Epidermal melanocyte (primary cell): ENCODE results near the gene TENT4A.
A peak's percentile ranks its signal among the peaks of the same experiment; 100 is the strongest.

Source experiments
- DNase-seq: peaks from one replicate; pipeline ENCODE4 v3.0.0; 2011; ENCODE audit warnings: low spot score; ENCODE audit not compliant: insufficient read length

Gene TENT4A

DNA sequence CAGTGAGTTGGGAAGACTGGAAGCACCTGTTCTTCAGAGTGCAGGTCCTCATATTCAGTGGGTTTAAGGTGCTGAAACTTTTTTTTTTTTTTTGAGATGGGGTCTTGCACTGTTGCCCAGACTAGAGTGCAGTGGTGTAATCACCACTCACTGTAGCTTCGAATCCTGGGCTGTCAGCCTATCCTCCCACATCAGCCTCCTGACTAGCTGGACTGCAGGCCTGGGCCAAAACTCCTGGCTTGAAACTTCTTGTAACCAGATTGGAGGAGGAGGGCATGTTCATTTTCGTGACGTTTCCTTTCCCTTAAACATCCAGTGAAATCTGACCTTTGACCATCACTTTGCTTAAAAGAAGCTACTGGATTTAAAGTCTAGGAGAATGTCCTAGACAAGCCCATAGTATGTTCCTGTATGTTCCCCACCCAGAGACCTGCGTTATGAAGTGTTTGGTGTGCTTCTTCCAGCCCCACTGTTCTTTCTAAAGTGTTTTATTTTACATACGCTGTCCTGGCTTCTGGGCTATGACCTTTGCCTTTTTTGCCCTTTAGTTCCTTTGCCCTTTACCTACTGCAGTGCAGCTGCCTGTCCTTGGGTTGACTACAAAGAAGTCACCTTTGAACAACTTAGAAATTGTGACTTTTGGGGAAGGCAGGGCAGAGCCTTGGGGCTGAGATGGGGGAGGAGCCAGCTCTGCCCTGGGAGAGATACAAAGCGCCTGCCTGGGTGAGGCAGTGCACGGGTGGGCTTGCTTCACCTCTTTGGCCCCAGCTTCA, 18.4 kb downstream of the TENT4A start:
- DNase-seq = no peak

DNA sequence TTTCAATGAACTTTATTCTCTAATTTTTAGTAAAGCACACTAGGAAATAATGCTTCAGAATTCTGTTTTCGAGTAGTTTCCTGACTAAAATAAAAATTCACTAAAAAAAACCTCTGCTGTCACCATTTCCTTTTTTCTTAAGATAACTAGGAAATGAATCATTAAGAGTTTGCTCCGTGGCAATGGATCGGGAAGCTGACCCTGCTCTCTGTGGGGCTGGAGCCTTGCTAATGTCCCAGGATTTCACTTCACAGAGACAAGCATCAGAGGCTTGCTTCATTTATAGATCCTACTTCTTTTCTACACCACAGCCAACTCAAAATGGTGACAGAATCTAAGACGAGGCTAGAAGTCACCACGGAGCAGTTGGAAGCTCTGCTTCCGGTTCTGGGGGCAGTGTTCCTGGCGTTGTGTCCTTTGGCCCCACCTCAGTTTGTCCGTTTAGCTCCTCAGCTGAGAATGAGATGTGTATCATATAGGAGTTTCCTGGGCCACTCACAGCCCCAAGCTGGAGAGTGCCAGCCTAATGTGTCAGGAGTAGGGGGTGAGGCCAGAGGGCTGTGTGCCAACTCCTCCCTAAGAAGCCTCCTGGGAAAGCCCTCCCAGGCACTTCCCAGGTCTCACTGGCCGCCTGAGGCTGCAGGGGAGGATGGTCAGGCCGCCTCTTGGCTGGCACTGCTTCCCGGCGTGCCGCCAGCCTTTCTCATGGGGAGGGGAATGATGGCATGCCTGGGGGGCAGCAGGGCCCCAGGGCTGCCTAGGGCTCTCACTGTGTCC, 19.6 kb downstream of the TENT4A start:
- DNase-seq = peak; percentile 38

DNA sequence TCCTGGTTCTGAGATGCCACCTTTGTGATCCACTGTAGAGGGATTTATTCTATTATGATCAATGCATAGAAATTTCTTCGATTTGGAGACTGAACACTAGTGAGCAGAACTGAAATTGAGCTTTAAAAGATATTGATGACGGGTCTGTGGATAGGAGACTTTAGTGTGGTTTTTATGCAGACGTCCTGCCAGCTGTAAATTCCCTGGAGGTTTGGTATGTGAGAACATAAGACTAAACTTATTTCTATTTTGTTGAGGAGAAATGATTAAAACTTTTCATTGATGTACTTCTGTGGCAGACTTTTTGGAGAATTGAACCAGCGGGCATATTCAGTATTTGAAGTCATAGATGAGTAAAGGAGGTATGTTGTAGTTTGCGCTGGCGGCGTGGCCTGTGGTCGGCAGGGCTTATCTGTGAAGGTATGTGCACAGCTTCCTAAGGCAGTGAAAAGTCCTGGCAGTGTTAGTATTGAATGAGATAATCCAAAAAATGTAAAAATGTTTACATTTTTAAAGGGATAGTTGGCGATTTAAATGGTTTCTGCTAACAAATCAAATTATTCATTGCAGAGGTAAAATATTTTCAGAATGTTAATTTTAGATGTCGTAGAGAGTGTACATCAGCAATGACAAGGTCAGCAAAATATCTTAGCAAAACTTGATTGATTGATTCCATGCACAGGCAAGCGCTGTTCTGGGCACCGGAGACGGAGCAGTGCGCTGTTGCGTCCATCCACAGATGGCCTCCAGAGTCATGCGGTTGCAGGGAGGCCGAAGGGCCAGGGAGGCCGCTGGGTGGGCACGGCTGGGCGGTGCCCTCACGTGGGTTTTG, 20.4 kb downstream of the TENT4A start:
- no peak for DNase-seq

DNA sequence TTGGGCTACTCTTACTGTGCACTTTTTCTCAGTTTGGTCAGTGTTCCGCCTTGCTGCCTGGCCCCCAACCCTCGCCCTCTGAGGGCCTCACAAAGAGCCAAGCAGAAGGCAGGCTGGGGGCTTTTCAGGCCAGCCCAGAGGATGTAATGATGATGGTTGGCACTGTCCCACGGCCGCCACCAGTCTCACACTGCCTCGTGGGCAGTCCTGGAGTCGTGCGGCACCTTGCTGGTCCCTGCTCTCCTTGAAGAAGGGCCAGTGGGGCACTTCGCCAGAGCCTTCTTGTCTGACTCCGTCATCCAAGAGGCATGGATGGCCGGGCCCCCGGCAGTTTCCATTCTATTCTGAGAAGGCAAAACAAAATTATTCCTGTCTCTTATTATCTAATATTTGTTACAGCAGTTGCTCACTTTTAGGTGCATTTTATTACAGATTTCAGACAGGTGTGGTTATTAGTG, 21.0 kb downstream of the TENT4A start:
- DNase-seq = no peak

DNA sequence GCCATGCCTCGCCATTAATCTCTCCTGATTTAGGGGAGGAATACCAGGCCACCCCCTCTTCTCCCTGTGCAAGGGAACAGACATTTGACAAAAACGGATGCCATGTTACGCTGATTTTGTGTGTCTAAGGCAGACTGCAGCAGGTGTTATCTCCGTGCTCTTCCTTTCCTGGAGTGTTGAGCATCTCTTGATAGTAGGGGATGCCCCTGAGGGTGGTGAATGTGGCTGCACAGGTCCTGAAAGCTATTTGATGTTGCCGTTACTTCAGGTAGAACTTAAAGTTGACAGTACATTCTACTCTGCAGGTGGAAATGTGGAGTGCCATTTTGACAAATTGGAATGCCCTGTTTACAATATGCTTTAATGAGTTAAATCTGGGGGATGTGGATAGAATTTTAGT, 21.5 kb downstream of the TENT4A start:
- no peak for DNase-seq

DNA sequence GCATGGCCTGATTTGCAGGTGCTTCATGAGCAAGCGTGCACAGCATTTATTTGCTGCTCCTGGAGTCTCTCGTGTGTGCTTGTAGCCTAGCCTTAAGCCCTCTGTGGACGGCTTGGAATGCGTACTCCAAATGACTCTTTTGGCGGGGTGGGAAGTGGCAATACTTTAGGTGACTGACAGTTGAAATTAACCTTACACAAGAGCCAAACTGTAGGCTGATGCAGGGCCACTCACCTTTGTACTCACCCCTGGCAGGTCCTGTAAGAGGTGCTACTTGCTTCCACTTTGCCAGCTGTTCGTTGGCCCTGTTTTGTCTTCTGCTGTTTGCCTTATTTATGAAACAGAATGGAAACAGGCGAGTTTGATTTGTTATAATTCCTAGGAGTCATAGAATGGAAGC, 22.9 kb downstream of the TENT4A start:
- DNase-seq = no peak

DNA sequence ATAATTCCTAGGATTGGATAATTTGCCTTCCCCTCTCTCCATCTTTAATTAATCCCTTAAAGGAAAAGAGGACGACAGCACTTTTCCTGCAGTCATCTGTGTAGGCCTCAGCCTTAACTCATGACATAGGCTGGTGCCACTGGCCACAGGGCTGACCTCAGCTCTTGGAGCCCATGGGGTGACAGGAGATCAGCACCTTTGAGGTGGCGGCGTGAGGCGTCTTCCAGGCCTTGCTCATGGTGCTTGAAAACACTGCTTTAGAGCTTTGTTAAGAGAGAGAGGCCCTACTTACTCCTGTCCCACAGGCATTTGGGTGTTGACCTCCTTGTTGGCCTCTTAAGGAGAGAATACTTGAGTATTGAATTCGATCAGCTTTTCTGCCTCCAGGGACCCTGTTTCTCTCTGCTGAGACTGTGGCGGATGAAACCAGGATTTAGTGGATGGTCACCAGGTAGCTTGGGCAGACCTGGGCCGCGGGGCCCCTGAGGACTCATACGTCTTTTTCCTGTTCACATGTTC, 23.4 kb downstream of the TENT4A start:
- DNase-seq = no peak

DNA sequence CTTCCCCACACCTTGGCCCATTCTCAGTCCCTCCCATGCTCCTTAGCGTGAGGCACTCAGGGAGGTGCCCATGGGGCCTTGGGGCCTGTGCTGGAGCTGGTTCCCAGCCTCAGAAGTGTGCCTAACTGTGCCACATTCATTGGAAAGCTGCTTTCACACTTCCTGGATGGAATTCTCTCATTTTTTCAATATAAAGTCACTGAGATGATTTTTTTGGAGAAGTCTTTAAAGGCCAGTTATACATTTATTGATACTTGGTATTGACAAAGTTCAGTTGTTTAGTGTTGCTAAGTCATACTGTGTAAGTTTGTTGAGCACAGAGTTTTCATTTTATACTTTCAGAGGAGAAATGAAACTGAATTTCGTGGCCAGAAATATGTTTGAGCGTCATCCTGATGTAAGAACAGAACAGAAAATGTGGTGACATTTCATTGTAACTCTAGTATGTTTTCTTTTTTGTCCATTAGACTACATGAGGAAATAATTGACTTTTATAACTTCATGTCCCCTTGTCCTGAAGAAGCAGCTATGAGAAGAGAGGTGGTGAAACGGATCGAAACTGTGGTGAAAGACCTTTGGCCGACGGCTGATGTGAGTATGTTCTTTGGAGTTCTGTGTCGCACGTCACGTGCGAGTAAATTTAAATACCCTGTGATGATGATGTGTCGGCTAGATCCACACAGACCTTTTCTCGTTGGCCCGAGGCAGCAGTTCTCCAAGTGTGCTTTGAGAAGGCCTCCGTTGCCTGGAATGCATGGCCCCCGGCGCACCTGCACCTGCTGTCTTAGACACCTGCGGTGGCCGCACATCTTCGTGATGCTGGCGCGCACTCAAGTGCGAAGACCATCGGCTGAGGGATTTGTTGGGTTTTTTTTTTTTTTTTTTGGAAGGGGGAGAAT, 24.1 kb downstream of the TENT4A start:
- DNase-seq = no peak

DNA sequence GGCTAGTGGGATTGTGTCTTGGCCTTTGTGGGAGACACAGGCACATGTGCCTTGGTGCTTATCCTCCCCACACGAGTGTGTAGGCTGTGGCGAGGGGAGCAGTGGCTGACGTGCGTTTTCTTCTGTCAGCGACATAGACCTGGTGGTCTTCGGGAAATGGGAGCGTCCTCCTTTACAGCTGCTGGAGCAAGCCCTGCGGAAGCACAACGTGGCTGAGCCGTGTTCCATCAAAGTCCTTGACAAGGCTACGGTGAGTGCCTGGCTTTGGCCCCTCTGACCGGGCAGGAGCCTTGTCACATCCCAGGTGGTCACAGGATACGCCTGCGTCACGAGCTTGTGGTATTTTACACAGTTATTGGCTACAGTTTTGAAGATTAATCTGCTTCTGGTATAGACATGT, 26.4 kb downstream of the TENT4A start:
- no peak for DNase-seq

DNA sequence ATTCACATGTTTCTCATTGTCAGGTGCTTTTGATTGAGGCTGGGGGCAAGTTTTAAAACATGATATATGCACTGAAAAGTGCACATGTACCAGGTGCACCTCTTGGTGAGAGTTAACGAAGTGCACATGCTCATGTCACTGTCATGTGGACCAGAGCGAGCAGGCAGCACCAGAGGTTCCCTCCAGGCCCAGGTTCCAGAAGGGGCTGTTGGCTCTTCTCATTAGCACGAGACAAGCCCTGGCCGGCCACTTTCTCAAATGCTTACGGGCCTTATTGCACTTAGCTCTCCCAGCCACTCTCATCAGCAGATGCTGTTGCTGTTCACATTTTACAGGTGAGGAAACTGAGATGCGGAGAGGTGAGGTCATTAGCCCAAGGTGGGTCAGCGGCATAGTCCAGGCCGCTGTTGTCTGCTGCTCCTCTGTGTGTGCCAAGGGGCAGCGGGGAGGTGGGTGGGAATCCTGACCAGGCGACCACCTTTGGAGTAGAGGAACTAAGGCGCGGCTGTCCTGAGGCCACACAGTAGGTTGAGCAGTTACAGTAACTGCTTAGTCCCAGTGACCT, 27.4 kb downstream of the TENT4A start:
- DNase-seq = no peak

DNA sequence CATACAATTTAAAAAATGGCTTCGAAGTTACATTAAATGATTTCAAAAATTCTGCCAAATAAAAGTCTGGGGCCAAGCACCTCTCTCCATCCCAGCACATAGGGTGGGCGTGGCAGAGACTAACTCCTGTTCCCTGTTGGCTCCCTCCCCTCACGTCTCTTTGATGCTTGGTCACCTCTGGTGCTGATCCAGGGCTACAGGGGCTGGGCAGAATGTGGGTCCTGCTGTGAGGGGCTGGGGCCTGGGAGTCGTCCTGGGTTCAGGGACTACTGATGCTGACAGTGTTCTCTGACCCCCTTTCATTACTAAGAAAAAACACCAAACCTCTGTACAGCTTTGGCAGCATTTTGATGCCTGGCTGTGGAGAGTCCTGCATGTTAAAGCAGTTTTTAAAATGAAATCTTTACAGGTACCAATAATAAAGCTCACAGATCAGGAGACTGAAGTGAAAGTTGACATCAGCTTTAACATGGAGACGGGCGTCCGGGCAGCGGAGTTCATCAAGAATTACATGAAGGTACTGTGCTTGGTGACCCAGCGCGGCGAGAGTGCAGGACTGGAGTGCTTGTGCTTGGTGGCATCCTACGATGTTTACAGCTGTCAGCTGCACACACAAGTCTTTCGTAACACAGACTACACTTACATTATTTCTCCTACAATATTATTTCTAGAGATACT, 29.0 kb downstream of the TENT4A start:
- no peak for DNase-seq

DNA sequence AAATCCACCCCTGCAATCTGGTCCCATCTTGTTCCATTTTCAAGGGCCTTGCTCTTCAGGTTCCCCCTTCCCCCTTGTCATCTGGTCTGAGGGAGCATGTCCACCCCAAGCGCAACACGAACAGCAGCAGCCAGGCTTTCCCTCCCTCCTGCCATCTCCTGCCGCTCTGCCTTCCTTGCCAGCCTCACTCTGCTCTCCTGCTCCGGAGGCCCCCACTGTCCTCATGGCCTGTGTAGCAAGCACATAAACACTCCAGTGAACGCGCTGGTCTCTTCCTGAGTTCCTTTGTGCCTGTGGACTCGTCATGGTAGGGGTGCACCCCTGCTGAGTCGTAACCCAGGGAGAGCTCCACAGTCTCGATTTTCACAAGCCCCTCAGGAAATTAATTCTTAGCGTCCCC, 29.9 kb downstream of the TENT4A start:
- DNase-seq = no peak

DNA sequence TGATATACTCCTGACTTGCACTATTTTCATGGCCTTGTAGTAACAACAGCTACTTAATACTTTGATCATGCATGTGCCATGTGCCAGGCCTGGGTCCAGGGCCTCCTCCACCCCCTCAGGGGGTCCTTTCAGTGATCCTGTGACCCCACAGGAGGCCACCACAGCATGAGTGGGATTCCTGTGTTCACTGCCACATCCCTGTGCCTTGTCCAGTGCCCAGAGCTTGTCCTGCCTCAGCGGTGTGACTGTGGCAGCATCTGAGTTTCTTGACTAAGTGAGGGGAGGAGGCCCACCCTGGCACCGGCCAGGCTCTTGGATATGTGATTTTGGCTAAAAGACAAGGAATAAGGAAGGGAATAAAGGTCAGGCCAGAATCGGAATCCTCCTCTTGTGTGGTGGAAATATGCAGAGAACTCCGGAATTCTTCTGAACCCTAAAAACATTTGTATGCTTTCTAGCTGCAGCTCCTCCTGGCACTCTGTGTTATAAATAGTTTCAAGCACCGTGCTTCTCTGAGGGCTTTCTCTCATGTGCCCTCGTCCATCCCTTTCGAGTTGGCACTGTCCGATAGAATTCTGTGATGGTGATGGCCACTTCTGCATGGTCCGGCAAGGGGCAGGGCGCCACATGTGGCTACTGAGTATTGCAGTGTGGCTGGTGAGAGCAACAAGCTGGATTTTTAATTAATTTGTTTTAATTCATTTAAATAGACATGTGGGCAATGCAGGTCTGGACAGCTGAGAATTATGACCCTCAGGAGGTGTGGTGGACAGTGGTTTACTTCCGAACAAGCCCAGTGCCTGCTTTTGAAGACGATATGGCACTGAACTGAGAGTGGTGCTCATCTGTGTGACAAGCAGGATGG, 31.8 kb downstream of the TENT4A start:
- DNase-seq = no peak

DNA sequence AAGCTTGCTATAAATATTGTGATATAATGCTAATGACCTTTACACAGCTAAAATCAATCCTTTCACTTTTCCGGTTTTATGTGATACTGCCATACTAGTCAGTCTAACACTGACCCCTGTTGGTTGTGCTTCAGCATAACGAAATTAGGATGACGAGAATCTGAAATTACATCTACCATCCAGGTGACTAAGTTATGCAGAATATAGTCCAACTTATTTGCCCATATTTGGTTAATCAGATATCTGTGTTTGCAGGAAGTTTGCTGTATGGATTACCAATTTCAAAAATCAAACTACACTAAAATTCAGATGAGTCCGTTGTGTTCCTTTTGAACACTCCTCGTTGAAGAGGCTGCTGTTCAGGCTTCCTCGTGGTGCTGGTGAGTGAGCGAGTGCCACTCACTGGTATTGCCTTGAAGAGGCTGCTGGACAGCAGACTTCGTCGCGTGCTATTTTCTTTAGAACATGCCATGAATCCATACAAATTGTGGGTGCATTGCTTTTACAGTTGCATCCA, 32.5 kb downstream of the TENT4A start:
- DNase-seq = peak; percentile 44

DNA sequence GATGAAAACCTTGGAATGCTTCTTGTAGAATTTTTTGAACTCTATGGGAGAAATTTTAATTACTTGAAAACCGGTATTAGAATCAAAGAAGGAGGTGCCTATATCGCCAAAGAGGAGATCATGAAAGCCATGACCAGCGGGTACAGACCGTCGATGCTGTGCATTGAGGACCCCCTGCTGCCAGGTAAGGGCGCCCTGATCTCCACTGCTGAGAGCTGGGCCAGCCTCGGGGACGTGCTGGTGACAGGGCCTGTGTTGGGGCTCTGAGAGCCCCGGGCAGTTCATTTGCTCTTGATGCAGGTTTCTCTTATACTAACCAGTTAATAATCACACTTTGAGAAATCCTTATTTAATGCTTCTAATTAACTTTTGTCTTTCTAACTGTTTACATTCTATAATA, 33.0 kb downstream of the TENT4A start:
- DNase-seq = no peak

DNA sequence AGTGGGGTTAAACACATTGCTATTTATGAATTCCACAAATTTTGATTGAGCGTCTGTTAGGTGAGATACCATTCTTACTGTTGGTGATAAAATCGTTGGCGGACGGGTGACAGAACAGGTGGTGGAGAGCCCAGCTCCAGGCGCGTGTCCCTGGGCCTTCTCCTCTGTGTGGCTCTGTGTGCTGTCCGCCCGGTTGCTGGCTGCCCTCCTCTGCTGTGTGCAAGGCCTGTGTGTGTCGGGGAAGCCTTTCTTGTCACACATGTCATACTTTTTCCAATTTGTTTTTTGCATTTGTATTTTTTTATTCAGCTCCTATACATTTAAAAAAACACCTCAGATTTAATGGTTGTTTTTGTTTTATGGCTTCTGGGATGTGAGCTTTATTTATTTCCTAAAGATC, 33.9 kb downstream of the TENT4A start:
- no peak for DNase-seq

DNA sequence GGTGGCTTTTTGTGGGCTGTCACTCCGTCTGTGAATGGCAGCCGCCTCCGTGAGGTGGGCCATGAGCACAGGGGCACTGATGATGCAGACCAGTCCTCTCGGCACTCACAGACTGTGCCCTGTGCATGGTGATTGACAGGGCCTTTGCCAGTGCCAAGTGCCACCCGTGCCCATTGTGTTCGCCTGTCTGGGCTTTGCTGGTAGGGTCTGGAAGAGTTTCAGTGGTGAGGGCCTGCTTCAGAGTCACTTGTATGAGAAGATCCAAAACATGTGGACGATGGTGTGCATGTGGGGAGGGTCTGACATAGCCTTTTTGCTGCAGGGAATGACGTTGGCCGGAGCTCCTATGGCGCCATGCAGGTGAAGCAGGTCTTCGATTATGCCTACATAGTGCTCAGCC, 34.9 kb downstream of the TENT4A start:
- no peak for DNase-seq

DNA sequence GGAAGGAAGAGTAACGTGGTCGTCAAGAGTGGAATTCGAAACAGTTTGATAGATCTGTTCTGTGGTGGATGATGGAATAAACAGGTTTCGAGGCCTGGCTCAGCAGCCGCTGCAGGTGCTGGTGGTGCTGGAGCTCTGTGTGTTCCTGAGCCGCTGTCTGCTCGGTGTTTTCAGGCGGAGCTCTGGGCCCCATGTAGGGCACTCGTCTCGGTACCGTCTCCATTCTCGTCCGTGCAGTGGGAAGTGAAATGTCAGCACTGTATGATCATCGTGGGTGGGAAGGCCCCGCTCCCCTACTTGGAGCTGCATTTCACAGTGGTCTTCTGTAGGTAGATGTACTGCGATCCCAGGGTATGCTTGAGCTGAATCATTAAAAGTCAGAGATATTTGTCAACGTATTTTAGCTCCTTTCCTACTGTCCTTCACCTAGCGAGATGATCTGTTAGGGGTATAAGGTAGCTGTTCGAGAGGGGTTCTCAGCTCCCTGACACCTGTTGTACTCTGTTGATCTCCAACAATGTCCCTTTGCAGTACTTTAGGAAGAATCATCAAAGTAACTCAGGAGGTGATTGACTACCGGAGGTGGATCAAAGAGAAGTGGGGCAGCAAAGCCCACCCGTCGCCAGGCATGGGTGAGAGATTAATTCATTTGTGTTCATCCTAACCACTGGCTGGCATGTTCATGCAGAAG, 35.9 kb downstream of the TENT4A start:
- DNase-seq = no peak
